Measurements from ENCODE around the gene GYG1.

- no peak for TF ChIP-seq CTCF (IDR thresholded peaks at IDR 0.05; ENCODE audit: low read length)
- TF ChIP-seq EZH2 (optimal IDR thresholded peaks at IDR 0.05; ENCODE audit: low read depth, low read length) = no peak
- no peak for TF ChIP-seq EZH2phosphoT487 (IDR thresholded peaks at IDR 0.05; ENCODE audit: low read length)
Observed at GRCh38 chr3:148958696-148959095, 32.6 kb upstream of the GYG1 start.
